ENCODE data around the gene DLG2. TPM values are rescaled to one million over a fixed set of nuclear protein-coding genes. Genes with fewer than 3 reads are reported as not detected.
"Not testable (repeated sequence)": the region's sequence is repeated elsewhere in the genome, so short reads cannot be mapped to it uniquely, and the experiment has no call there.

DLG2 gene
- total and polyA plus RNA-seq, 2 donors (not counting 3 experiments of a cell fraction or from before 2014, with no cell fraction given), result 0.15 to 1.1 TPM

DNA sequence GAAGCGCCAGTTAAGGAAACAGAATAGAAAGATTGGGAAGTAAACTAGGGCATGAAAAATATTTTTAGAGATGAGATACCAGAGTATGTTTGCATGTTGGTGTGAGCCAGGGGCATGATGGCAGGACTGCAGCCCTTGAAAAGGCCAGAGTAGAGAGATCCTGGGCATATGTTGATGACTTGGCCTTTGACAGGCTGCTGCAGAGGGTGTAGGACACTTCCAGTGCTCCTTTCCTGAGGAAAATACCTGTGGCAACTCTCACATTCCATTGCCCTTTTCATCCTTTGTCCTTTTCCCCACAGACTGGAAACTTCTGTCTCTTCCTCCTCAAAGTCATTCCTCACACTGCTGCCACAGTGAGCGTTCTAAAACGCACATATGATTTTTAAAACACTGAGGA lies 2190.3 kb downstream of the DLG2 start:
- Histone ChIP-seq H3K27me3 (ENCODE audit: control insufficient read depth in 2 of 2, insufficient read depth in 2 of 2, low read length in 2 of 2) (no peaks in the 10 kb centered on the region), H3K9me3 (replicated peaks; ENCODE audit: control insufficient read depth, insufficient read depth, low read length) (no peaks in the 10 kb centered on the region), H3K27ac (ENCODE audit: insufficient read depth, low read depth, low read length) (no peak overlapping the region), H2AFZ (ENCODE audit: low read depth, low read length) (no peak overlapping the region), H3K4me2 (ENCODE audit: insufficient read depth, low read length) (no peak overlapping the region), H3K79me2 (ENCODE audit: control insufficient read depth, insufficient read depth, low read length) (no peaks in the 10 kb centered on the region), H3K4me1 (ENCODE audit: control insufficient read depth, extremely low read depth, insufficient read depth, low read length) (no peaks in the 10 kb centered on the region), H3K36me3 (ENCODE audit: control insufficient read depth in 2 of 2, extremely low read depth in 1 of 2, insufficient read depth in 2 of 2, low read length in 2 of 2) (no peaks in the 10 kb centered on the region), H3K9ac (replicated peaks; ENCODE audit: extremely low read depth, insufficient read depth, low read length) (no peak overlapping the region), H4K20me1 (replicated peaks; ENCODE audit: control insufficient read depth, extremely low read depth, insufficient read depth, low read length) (no peaks in the 10 kb centered on the region), H3K9me1 (replicated peaks; ENCODE audit: control insufficient read depth, extremely low read depth, insufficient read depth, low read length) (no peaks in the 10 kb centered on the region), H3K4me3 (replicated peaks in 1 of 3; ENCODE audit: insufficient read depth in 1 of 3, low read depth in 1 of 3, low read length in 3 of 3) (no peak overlapping the region)
- no peak for TF ChIP-seq POLR2A (IDR thresholded peaks at IDR 0.05; ENCODE audit: low read depth, low read length)
- no peak for TF ChIP-seq JUN (IDR thresholded peaks at IDR 0.05; ENCODE audit: borderline replicate concordance, insufficient read depth, insufficient read length, low read depth)
- no peak for TF ChIP-seq EZH2 (IDR thresholded peaks at IDR 0.05; ENCODE audit: borderline replicate concordance, low read depth, low read length, severe bottlenecking)
- TF ChIP-seq FOS (IDR thresholded peaks at IDR 0.05; ENCODE audit: borderline replicate concordance, insufficient read depth, low read length), result no peak
- TF ChIP-seq GATA2 (IDR thresholded peaks at IDR 0.05; ENCODE audit: insufficient read depth, insufficient read length, low read depth, low read length), result no peak
- no peak for TF ChIP-seq MYC (IDR thresholded peaks at IDR 0.05; ENCODE audit: low read depth, low read length)
- no peak for TF ChIP-seq POLR2AphosphoS5 (IDR thresholded peaks at IDR 0.05; ENCODE audit: insufficient read depth, low read depth, low read length)
- TF ChIP-seq, protein P1, sequence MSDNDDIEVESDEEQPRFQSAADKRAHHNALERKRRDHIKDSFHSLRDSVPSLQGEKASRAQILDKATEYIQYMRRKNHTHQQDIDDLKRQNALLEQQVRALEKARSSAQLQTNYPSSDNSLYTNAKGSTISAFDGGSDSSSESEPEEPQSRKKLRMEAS (IDR thresholded peaks at IDR 0.05; ENCODE audit: insufficient read depth, insufficient read length), result no peak
- TF ChIP-seq, protein P2, sequence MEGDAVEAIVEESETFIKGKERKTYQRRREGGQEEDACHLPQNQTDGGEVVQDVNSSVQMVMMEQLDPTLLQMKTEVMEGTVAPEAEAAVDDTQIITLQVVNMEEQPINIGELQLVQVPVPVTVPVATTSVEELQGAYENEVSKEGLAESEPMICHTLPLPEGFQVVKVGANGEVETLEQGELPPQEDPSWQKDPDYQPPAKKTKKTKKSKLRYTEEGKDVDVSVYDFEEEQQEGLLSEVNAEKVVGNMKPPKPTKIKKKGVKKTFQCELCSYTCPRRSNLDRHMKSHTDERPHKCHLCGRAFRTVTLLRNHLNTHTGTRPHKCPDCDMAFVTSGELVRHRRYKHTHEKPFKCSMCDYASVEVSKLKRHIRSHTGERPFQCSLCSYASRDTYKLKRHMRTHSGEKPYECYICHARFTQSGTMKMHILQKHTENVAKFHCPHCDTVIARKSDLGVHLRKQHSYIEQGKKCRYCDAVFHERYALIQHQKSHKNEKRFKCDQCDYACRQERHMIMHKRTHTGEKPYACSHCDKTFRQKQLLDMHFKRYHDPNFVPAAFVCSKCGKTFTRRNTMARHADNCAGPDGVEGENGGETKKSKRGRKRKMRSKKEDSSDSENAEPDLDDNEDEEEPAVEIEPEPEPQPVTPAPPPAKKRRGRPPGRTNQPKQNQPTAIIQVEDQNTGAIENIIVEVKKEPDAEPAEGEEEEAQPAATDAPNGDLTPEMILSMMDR (IDR thresholded peaks at IDR 0.05; ENCODE audit: extremely low read depth in 1 of 2, insufficient read depth in 1 of 2, low read depth in 1 of 2, low read length in 2 of 2), result no peak
- DNase-seq (ENCODE audit: low read depth, low spot score) (no peak), FAIRE-seq (no peak)
- dilution Hi-C loops (cut with MboI; ENCODE audit: extremely low pct_ligation_motif_present, low sequenced_read_pairs) (no loop called here), intact Hi-C loops (cut with micrococcal nuclease) (no loop called here)
- no TSS peak for BruUV-seq (replicated peaks)
- ChIA-PET POLR2A (no interaction called here), CTCF (no interaction called here)

DNA sequence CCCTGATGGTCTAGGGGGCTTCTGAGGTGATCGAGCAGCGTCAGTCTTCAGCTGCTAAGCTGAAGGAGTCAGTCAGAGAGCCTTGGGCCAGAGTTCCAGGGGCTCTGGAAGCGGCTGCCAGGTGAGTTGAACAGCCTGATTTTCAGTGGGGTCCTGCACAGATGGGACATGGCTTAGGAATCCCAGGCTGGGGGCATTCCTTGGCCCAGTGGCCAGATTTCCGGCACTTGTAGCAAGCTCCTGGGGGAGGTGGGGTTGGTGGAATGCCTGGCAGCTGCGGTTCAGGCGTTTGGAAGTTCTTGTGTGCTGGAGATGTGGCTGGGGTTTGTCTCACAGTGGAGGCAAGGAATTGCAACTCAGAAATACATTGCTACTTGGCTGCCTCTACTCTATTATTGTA lies 2192.3 kb downstream of the DLG2 start:
- H3K4me2 ChIP-seq (ENCODE audit: insufficient read depth, low read length); H3K4me3 ChIP-seq (replicated peaks in 1 of 3; ENCODE audit: insufficient read depth in 1 of 3, low read depth in 1 of 3, low read length in 3 of 3); H3K27ac ChIP-seq (ENCODE audit: insufficient read depth, low read depth, low read length); POLR2A ChIA-PET; FAIRE-seq; H3K4me1 ChIP-seq (ENCODE audit: control insufficient read depth, extremely low read depth, insufficient read depth, low read length); H3K27me3 ChIP-seq (ENCODE audit: control insufficient read depth in 2 of 2, insufficient read depth in 2 of 2, low read length in 2 of 2); H3K9me3 ChIP-seq (replicated peaks; ENCODE audit: control insufficient read depth, insufficient read depth, low read length); H3K9me1 ChIP-seq (replicated peaks; ENCODE audit: control insufficient read depth, extremely low read depth, insufficient read depth, low read length); dilution Hi-C loops (cut with MboI; ENCODE audit: extremely low pct_ligation_motif_present, low sequenced_read_pairs); BruUV-seq (replicated peaks); H3K9ac ChIP-seq (replicated peaks; ENCODE audit: extremely low read depth, insufficient read depth, low read length); H2AFZ ChIP-seq (ENCODE audit: low read depth, low read length); intact Hi-C loops (cut with micrococcal nuclease); H3K79me2 ChIP-seq (ENCODE audit: control insufficient read depth, insufficient read depth, low read length); CTCF ChIA-PET; H3K36me3 ChIP-seq (ENCODE audit: control insufficient read depth in 2 of 2, extremely low read depth in 1 of 2, insufficient read depth in 2 of 2, low read length in 2 of 2); DNase-seq (ENCODE audit: low read depth, low spot score); H4K20me1 ChIP-seq (replicated peaks; ENCODE audit: control insufficient read depth, extremely low read depth, insufficient read depth, low read length): not testable (repeated sequence)
